ENCODE results near the gene RILPL1. TPM values are rescaled to one million over a fixed set of nuclear protein-coding genes. Genes with fewer than 3 reads are reported as not detected.

RILPL1 gene
- total and polyA plus RNA-seq, 4 donors = 1.3 to 2.7 (median 2.1) TPM

- Histone ChIP-seq H3K9me3 (ENCODE audit: control insufficient read depth in 4 of 4, low read length in 3 of 4) (no peaks in the 10 kb centered on the region), H3K27me3 (ENCODE audit: control insufficient read depth in 4 of 4, insufficient read depth in 4 of 4, low read length in 3 of 4) (no peaks in the 10 kb centered on the region), H3K4me1 (ENCODE audit: control insufficient read depth in 4 of 4, insufficient read depth in 4 of 4, low read length in 3 of 4) (no peaks in the 10 kb centered on the region), H3K9ac (ENCODE audit: low read depth in 1 of 2, low read length in 2 of 2) (no peak overlapping the region), H3K27ac (ENCODE audit: low read depth in 1 of 2, low read length in 2 of 2) (no peak overlapping the region), H3K4me3 (ENCODE audit: low read depth in 1 of 3, low read length in 3 of 3) (no peak overlapping the region), H3K36me3 (ENCODE audit: control insufficient read depth in 4 of 4, insufficient read depth in 3 of 4, low read depth in 1 of 4, low read length in 3 of 4) (peaks cover 6 to 22% (median 8%) of the 10 kb centered on the region in 4 donors)
- TF ChIP-seq REST (IDR thresholded peaks at IDR 0.05) (no peak), TAF1 (conservative IDR thresholded peaks at IDR 0.05) (no peak), MAX (IDR thresholded peaks at IDR 0.05) (no peak), RXRA (IDR thresholded peaks at IDR 0.05) (no peak)
- DNase-seq (ENCODE audit: low spot score) = no peak
- WGBS = 95% methylated on average over 2 of the region's 2 CpGs
Measured at GRCh38 chr12:123421314-123421713, 112.2 kb downstream of the RILPL1 start.

Small RNAs within 50 kb of the gene (small RNA-seq; reads per million reads assigned to genes)
- gene AC145423.2 (not detected), gene MIR3908 (not detected)

Other genes with a start within 250 kb of the RILPL1 start
- 10 to 100 TPM; 13.1 to 19.8 TPM for gene SBNO1, start 168.9 kb downstream of the RILPL1 start, total RNA-seq
- gene SBNO1, start 168.9 kb downstream of the RILPL1 start, polyA plus RNA-seq = 1 to 10 TPM; 4.0 to 7.8 TPM
- gene KMT5A, start 149.6 kb downstream of the RILPL1 start, total RNA-seq = 10 to 100 TPM; 13.8 to 49.0 TPM
- gene KMT5A, start 149.6 kb downstream of the RILPL1 start, polyA plus RNA-seq = 10 to 100 TPM in 1 of 2 donors, 1 to 10 TPM in 1; 4.7 to 10.1 TPM
- gene RILPL2, start 97.0 kb downstream of the RILPL1 start, total RNA-seq = 1 to 10 TPM; 1.8 TPM
- gene RILPL2, start 97.0 kb downstream of the RILPL1 start, polyA plus RNA-seq = 1 to 10 TPM; 2.1 TPM
- gene SNRNP35, start 75.6 kb downstream of the RILPL1 start, total RNA-seq = 10 to 100 TPM in 1 of 2 donors, 1 to 10 TPM in 1; 9.0 to 12.7 TPM
- 10 to 100 TPM in 1 of 2 donors, 1 to 10 TPM in 1; 9.6 to 13.3 TPM for gene SNRNP35, start 75.6 kb downstream of the RILPL1 start, polyA plus RNA-seq
- 100 to 1,000 TPM; 200 to 369 TPM for gene TMED2, start 50.8 kb upstream of the RILPL1 start, total RNA-seq
- gene TMED2, start 50.8 kb upstream of the RILPL1 start, polyA plus RNA-seq = 100 to 1,000 TPM; 149 to 253 TPM
- gene DDX55, start 68.4 kb upstream of the RILPL1 start, total RNA-seq = 10 to 100 TPM in 1 of 2 donors, 1 to 10 TPM in 1; 8.1 to 13.4 TPM
- 10 to 100 TPM in 1 of 2 donors, 1 to 10 TPM in 1; 6.9 to 11.2 TPM for gene DDX55, start 68.4 kb upstream of the RILPL1 start, polyA plus RNA-seq
- 10 to 100 TPM; 15.1 to 34.5 TPM for gene EIF2B1, start 100.0 kb upstream of the RILPL1 start, total RNA-seq
- gene EIF2B1, start 100.0 kb upstream of the RILPL1 start, polyA plus RNA-seq = 10 to 100 TPM; 14.0 to 19.0 TPM
- gene GTF2H3, start 100.1 kb upstream of the RILPL1 start, total RNA-seq = 10 to 100 TPM; 18.1 to 18.3 TPM
- gene GTF2H3, start 100.1 kb upstream of the RILPL1 start, polyA plus RNA-seq = 1 to 10 TPM; 5.8 to 8.4 TPM
- 1 to 10 TPM; 1.5 to 1.9 TPM for gene TCTN2, start 137.4 kb upstream of the RILPL1 start, total RNA-seq
- gene TCTN2, start 137.4 kb upstream of the RILPL1 start, polyA plus RNA-seq = under 1 TPM; 0.38 to 0.80 TPM
- 10 to 100 TPM; 15.6 to 22.9 TPM for gene ATP6V0A2, start 178.6 kb upstream of the RILPL1 start, total RNA-seq
- gene ATP6V0A2, start 178.6 kb upstream of the RILPL1 start, polyA plus RNA-seq = 1 to 10 TPM; 3.1 to 5.2 TPM
- under 1 TPM; 0.05 to 0.08 TPM for gene DNAH10, start 228.6 kb upstream of the RILPL1 start, total RNA-seq
- under 1 TPM; 0.05 to 0.47 TPM for gene DNAH10, start 228.6 kb upstream of the RILPL1 start, polyA plus RNA-seq